Measurements from ENCODE around the gene ZNF286A.
"Not testable (repeated sequence)": the region's sequence is repeated elsewhere in the genome, so short reads cannot be mapped to it uniquely, and the experiment has no call there.

Gene ZNF286A

DNA sequence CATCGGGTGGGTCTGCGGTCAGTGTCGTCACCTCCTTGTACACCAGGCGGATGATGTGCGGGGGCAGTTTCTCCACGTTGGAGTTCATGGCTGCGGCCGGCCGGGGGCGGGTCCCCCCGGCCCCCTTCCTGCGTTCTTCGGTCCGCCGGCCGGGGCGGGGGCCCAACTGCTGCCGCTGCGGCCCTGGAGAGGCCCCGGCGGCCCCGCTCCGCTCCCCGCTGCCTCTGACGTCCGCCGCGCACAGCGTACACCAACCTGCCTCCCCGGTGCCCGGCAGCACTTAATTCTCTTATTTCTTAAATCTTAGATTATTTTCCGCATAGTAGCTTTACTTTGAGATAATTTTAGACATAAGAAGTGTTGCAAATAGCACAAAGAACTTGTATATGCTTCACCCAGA is 5.3 kb downstream of the ZNF286A start:
- H3K4me3 ChIP-seq (ENCODE audit: low read depth, low read length); H3K27ac ChIP-seq; H3K27me3 ChIP-seq (ENCODE audit: insufficient read depth, low read depth, severe bottlenecking); H3K9me3 ChIP-seq (ENCODE audit: severe bottlenecking); DNase-seq: not testable (repeated sequence)
- peaks cover 46% of the 10 kb centered on the region for H3K36me3 ChIP-seq

GRCh38 chr17:15708879-15709278 is 9.3 kb downstream of the ZNF286A start:
- not testable (repeated sequence) for H3K27me3 ChIP-seq (ENCODE audit: insufficient read depth, low read depth, severe bottlenecking); H3K4me3 ChIP-seq (ENCODE audit: low read depth, low read length); H3K9me3 ChIP-seq (ENCODE audit: severe bottlenecking); DNase-seq; H3K27ac ChIP-seq
- peaks cover 43% of the 10 kb centered on the region for H3K36me3 ChIP-seq

DNA sequence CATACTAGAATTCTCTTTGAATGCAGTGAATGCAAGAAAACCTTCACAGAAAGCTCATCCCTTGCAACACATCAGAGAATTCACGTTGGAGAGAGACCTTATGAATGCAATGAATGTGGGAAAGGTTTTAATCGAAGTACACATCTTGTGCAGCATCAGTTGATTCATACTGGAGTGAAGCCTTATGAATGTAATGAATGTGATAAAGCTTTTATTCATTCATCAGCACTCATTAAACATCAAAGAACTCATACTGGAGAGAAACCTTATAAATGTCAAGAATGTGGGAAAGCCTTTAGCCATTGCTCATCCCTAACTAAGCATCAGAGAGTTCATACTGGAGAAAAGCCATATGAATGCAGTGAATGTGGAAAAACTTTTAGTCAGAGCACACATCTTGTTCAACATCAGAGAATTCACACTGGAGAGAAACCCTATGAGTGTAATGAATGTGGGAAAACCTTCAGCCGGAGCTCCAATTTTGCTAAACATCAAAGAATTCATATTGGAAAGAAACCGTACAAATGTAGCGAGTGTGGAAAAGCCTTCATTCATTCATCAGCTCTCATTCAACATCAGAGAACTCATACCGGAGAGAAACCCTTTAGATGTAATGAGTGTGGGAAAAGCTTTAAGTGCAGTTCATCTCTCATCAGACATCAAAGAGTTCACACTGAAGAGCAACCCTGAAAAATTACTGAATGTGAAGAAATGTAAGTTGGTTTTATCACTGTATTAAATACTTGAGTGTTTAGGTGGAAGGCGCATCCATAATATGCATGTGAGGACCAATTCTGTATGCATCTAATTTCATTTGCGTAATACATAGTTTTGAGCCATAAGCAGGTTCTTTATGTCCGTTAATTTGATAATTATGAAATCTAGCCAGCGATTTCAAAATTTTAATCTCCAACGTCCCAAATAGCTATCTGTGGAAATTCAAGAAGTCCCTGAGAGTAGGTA is 17.3 kb downstream of the ZNF286A start:
- not testable (repeated sequence) for H3K9me3 ChIP-seq (ENCODE audit: severe bottlenecking); H3K4me3 ChIP-seq (ENCODE audit: low read depth, low read length)

DNA sequence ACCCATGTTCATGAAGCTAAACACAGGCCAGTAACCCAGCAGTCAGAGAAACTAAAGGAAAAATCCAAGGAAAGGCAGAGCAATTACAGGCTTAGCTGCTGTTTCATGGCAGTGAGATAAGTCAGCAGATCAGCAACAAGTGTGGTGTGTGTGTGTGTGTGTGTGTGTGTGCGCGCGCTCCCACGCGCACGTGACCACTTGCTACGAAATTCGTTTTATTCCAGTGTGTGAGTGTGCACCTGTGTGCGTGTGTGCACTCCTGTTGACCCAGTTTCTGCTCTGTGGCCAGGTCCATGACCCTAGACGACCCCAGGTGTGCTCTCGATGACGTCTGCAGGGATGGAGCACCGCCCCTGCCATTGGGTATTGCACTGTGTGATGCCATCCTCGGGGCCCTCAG is 31.0 kb downstream of the ZNF286A start:
- not testable (repeated sequence) for H3K4me3 ChIP-seq (ENCODE audit: low read depth, low read length); H3K27me3 ChIP-seq (ENCODE audit: insufficient read depth, low read depth, severe bottlenecking); DNase-seq; H3K36me3 ChIP-seq; H3K27ac ChIP-seq; H3K9me3 ChIP-seq (ENCODE audit: severe bottlenecking)

More for the DNA sequence above, 17.3 kb downstream of the ZNF286A start:
- not testable (repeated sequence) for H3K27ac ChIP-seq; DNase-seq; H3K27me3 ChIP-seq (ENCODE audit: insufficient read depth, low read depth, severe bottlenecking); H3K36me3 ChIP-seq

- not testable (repeated sequence) for H3K36me3 ChIP-seq; H3K27ac ChIP-seq; H3K9me3 ChIP-seq (ENCODE audit: severe bottlenecking); H3K27me3 ChIP-seq (ENCODE audit: insufficient read depth, low read depth, severe bottlenecking); DNase-seq; H3K4me3 ChIP-seq (ENCODE audit: low read depth, low read length)
These were observed 32.3 kb downstream of the ZNF286A start, which contains the start of gene TBC1D26 for GRCh38 chr17:15731900-15732299. TSS of gene TBC1D26 (plus strand) at chr17:15732283. CDS start at chr17:15735349, 3,066 bp downstream.

GRCh38 chr17:15733174-15733789 is 33.7 kb downstream of the ZNF286A start:
- DNase-seq; H3K27ac ChIP-seq; H3K9me3 ChIP-seq (ENCODE audit: severe bottlenecking); H3K36me3 ChIP-seq; H3K27me3 ChIP-seq (ENCODE audit: insufficient read depth, low read depth, severe bottlenecking); H3K4me3 ChIP-seq (ENCODE audit: low read depth, low read length): not testable (repeated sequence)

GRCh38 chr17:15736578-15736977 is 37.0 kb downstream of the ZNF286A start:
- H3K9me3 ChIP-seq (ENCODE audit: severe bottlenecking); DNase-seq: not testable (repeated sequence)

GRCh38 chr17:15738066-15738465 is 38.5 kb downstream of the ZNF286A start:
- no peaks in the 10 kb centered on the region for H3K9me3 ChIP-seq (ENCODE audit: severe bottlenecking)
- no peaks in the 10 kb centered on the region for H3K36me3 ChIP-seq

More at GRCh38 chr17:15736578-15736977, 37.0 kb downstream of the ZNF286A start:
- H3K4me3 ChIP-seq (ENCODE audit: low read depth, low read length); H3K27me3 ChIP-seq (ENCODE audit: insufficient read depth, low read depth, severe bottlenecking); H3K36me3 ChIP-seq; H3K27ac ChIP-seq: not testable (repeated sequence)

DNA sequence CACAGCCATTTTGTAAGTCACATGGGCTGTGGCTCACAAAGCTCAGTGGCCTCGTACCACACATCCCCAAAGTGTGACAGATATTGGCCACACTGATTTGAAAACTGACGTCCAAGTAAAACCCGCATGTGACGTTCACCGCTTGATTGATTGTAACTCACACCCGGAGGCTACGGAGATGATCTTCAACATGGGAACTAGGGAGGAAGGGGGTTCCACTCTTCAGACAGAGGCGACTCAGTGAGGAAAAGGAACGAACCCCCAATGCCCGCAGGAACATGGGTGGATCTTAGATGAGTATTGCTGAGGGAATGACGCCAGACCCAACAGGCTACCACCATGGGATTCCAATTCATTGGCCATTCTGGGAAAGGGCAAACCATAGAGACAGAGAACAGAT is 39.7 kb downstream of the ZNF286A start:
- DNase-seq; H3K27ac ChIP-seq; H3K9me3 ChIP-seq (ENCODE audit: severe bottlenecking); H3K36me3 ChIP-seq; H3K4me3 ChIP-seq (ENCODE audit: low read depth, low read length); H3K27me3 ChIP-seq (ENCODE audit: insufficient read depth, low read depth, severe bottlenecking): not testable (repeated sequence)

More at GRCh38 chr17:15738066-15738465, 38.5 kb downstream of the ZNF286A start:
- no peaks in the 10 kb centered on the region for H3K27me3 ChIP-seq (ENCODE audit: insufficient read depth, low read depth, severe bottlenecking)
- no peak overlapping the region for H3K4me3 ChIP-seq (ENCODE audit: low read depth, low read length)
- no peak for DNase-seq
- TF ChIP-seq, protein P1, sequence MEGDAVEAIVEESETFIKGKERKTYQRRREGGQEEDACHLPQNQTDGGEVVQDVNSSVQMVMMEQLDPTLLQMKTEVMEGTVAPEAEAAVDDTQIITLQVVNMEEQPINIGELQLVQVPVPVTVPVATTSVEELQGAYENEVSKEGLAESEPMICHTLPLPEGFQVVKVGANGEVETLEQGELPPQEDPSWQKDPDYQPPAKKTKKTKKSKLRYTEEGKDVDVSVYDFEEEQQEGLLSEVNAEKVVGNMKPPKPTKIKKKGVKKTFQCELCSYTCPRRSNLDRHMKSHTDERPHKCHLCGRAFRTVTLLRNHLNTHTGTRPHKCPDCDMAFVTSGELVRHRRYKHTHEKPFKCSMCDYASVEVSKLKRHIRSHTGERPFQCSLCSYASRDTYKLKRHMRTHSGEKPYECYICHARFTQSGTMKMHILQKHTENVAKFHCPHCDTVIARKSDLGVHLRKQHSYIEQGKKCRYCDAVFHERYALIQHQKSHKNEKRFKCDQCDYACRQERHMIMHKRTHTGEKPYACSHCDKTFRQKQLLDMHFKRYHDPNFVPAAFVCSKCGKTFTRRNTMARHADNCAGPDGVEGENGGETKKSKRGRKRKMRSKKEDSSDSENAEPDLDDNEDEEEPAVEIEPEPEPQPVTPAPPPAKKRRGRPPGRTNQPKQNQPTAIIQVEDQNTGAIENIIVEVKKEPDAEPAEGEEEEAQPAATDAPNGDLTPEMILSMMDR (IDR thresholded peaks at IDR 0.05; ENCODE audit: low read depth, low read length), result no peak
- H3K27ac ChIP-seq, result no peak overlapping the region

DNA sequence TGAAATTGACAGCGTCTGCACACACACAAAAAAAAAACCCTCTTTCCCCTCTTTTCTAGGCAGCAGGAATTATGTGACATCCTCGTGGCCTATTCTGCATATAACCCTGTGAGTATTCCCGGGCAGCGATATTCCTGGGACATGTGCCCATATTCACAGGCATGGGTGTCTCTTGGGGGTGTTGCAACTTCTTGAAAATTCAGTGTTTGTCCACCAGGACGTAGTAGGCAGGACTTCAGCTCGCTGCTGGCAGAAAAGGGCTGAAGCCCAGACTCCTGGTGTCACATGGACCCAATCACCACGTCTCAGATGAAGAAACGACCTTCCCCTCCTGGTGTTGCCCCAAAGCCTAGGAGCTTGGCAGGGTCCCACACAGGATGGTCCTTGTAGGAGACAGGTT is 40.5 kb downstream of the ZNF286A start:
- not testable (repeated sequence) for H3K27ac ChIP-seq; H3K36me3 ChIP-seq; H3K4me3 ChIP-seq (ENCODE audit: low read depth, low read length); DNase-seq; H3K27me3 ChIP-seq (ENCODE audit: insufficient read depth, low read depth, severe bottlenecking); H3K9me3 ChIP-seq (ENCODE audit: severe bottlenecking)
